T-helper 1 cell treated with Interleukin-12 subunit alpha and Interleukin-12 subunit beta and Interleukin-4 antibody, amounts not matched to agents 30 ng/mL and 1 ng/mL, for 36 hours (primary cell): ENCODE data around the gene PCBP2. TPM values are rescaled to one million over a fixed set of nuclear protein-coding genes. Genes with fewer than 3 reads are reported as not detected.

Experiments used
- intact Hi-C: fragments of 100-400 bp; cut with micrococcal nuclease; formaldehyde crosslinking; loops from one replicate; pipeline ENCODE4 v1.15.1; 2024
- total RNA-seq: library from RNA; stranded (reverse); gene quantifications from 2 replicates; pipeline ENCODE4 v1.2.3, GENCODE V29; 2022

The PCBP2 gene
- total RNA-seq, 1 donor from 2014 or later, result 700 TPM

- intact Hi-C loops, result no loop called here
Observed at GRCh38 chr12:53505555-53506449, 53.9 kb downstream of the PCBP2 start.

GRCh38 chr12:53506450-53506785, 54.5 kb downstream of the PCBP2 start:
- intact Hi-C loops, result no loop called here

- intact Hi-C loops, result no loop called here
Observed at GRCh38 chr12:53506881-53507602, 55.1 kb downstream of the PCBP2 start, which contains the start of gene NPFF. Gene NPFF, minus strand, starts transcription at chr12:53507484. Its CDS starts 10 bp downstream, at chr12:53507474.

- intact Hi-C loops, result no loop called here
Observed at GRCh38 chr12:53507603-53507885, 55.6 kb downstream of the PCBP2 start.

GRCh38 chr12:53508534-53509170, 56.8 kb downstream of the PCBP2 start:
- intact Hi-C loops, result loop anchor here (1.0 to 2.0 kb wide), 10 partner anchors 8 to 184 kb away; partner anchors contain the start of gene PRR13

GRCh38 chr12:53510181-53510812, 58.4 kb downstream of the PCBP2 start:
- intact Hi-C loops, result no loop called here

GRCh38 chr12:53513712-53514410, 62.0 kb downstream of the PCBP2 start:
- intact Hi-C loops, result no loop called here

- intact Hi-C loops, result no loop called here
Observed at GRCh38 chr12:53514628-53515290, 62.9 kb downstream of the PCBP2 start.

- intact Hi-C loops, result no loop called here
Observed at GRCh38 chr12:53515291-53515680, 63.4 kb downstream of the PCBP2 start.

- intact Hi-C loops, result no loop called here
Observed at GRCh38 chr12:53516758-53517455, 65.0 kb downstream of the PCBP2 start.

- intact Hi-C loops, result no loop called here
Observed at GRCh38 chr12:53518381-53518780, 66.5 kb downstream of the PCBP2 start.

- intact Hi-C loops, result no loop called here
Observed at GRCh38 chr12:53523131-53523530, 71.2 kb downstream of the PCBP2 start.

GRCh38 chr12:53524476-53524875, 72.6 kb downstream of the PCBP2 start:
- intact Hi-C loops, result no loop called here

- intact Hi-C loops, result no loop called here
Observed at GRCh38 chr12:53530061-53530460, 78.2 kb downstream of the PCBP2 start.

Other genes with a start within 250 kb of the PCBP2 start
- 734 and 751 TPM in 2 replicates for gene ITGB7, start 244.9 kb upstream of the PCBP2 start, total RNA-seq
- gene RARG, start 219.9 kb upstream of the PCBP2 start, total RNA-seq, result 56.8 and 62.0 TPM in 2 replicates
- gene ESPL1, start 183.8 kb upstream of the PCBP2 start, total RNA-seq, result 58.2 and 63.4 TPM in 2 replicates
- gene PFDN5, start 156.6 kb upstream of the PCBP2 start, total RNA-seq, result 309 and 313 TPM in 2 replicates
- 53.2 and 57.0 TPM in 2 replicates for gene MYG1, start 152.4 kb upstream of the PCBP2 start, total RNA-seq
- gene AAAS, start 130.5 kb upstream of the PCBP2 start, total RNA-seq, result 64.2 and 66.1 TPM in 2 replicates
- 0.07 TPM in 1 of 2 replicates, not detected in the other for gene SP7, start 115.7 kb upstream of the PCBP2 start, total RNA-seq
- 75.7 and 78.0 TPM in 2 replicates for gene SP1, start 71.9 kb upstream of the PCBP2 start, total RNA-seq
- not detected in 2 replicates for gene AMHR2, start 28.2 kb upstream of the PCBP2 start, total RNA-seq
- gene PRR13, start 10.4 kb upstream of the PCBP2 start, total RNA-seq, result 214 and 222 TPM in 2 replicates
- 29.6 and 30.1 TPM in 2 replicates for gene MAP3K12, start 47.4 kb downstream of the PCBP2 start, total RNA-seq
- gene TARBP2, start 49.2 kb downstream of the PCBP2 start, total RNA-seq, result 39.9 and 41.0 TPM in 2 replicates
- 0.44 TPM in 1 of 2 replicates, not detected in the other for gene NPFF, start 55.4 kb downstream of the PCBP2 start, total RNA-seq
- gene ATF7, start 174.3 kb downstream of the PCBP2 start, total RNA-seq, result 30.6 and 33.5 TPM in 2 replicates
- gene ATP5MC2, start 224.0 kb downstream of the PCBP2 start, total RNA-seq, result 304 and 308 TPM in 2 replicates